Measurements from ENCODE around the gene ZNF24.

The ZNF24 gene

GRCh38 chr18:35352778-35353177 lies 8.6 kb upstream of the ZNF24 start:
- intact Hi-C loops (cut with DNase I; ENCODE audit: low total_unique reads): no loop called here
- no peak for DNase-seq
- TF ChIP-seq CTCF (IDR thresholded peaks at IDR 0.05): no peak

GRCh38 chr18:35352283-35352682 lies 8.1 kb upstream of the ZNF24 start:
- H3K36me3 ChIP-seq: no peaks in the 10 kb centered on the region
- no peak for TF ChIP-seq CTCF (IDR thresholded peaks at IDR 0.05)
- no peaks in the 10 kb centered on the region for H3K27me3 ChIP-seq
- H3K27ac ChIP-seq: no peak overlapping the region
- H3K4me1 ChIP-seq: no peaks in the 10 kb centered on the region
- intact Hi-C loops (cut with DNase I; ENCODE audit: low total_unique reads): no loop called here
- no peak overlapping the region for H3K4me3 ChIP-seq
- peaks cover 0 to 8% (median 0%) of the 10 kb centered on the region in 3 donors for H3K9me3 ChIP-seq
- DNase-seq: no peak

More at GRCh38 chr18:35352778-35353177, 8.6 kb upstream of the ZNF24 start:
- H3K36me3 ChIP-seq: no peaks in the 10 kb centered on the region
- no peak overlapping the region for H3K27ac ChIP-seq
- H3K9me3 ChIP-seq: peaks cover 0 to 8% (median 0%) of the 10 kb centered on the region in 3 donors
- no peaks in the 10 kb centered on the region for H3K27me3 ChIP-seq
- no peak overlapping the region for H3K4me3 ChIP-seq
- H3K4me1 ChIP-seq: no peaks in the 10 kb centered on the region

- intact Hi-C loops (cut with DNase I; ENCODE audit: low total_unique reads): no loop called here
These were observed 3.8 kb upstream of the ZNF24 start for GRCh38 chr18:35348001-35348400.

GRCh38 chr18:35345950-35346349 lies 1.7 kb upstream of the ZNF24 start:
- intact Hi-C loops (cut with DNase I; ENCODE audit: low total_unique reads): loop anchor here (2.0 kb wide), 1 partner anchor 105 kb away; the partner anchor contains the start of gene ZNF397
- no peak overlapping the region for H3K4me3 ChIP-seq
- no peak for TF ChIP-seq CTCF (IDR thresholded peaks at IDR 0.05)
- peak overlapping the region; percentile 99 to 100 for H3K27ac ChIP-seq
- H3K36me3 ChIP-seq: no peaks in the 10 kb centered on the region
- no peak for DNase-seq
- no peaks in the 10 kb centered on the region for H3K27me3 ChIP-seq
- H3K9me3 ChIP-seq: no peaks in the 10 kb centered on the region
- H3K4me1 ChIP-seq: peaks cover 0 to 41% (median 26%) of the 10 kb centered on the region in 4 donors

More at GRCh38 chr18:35348001-35348400, 3.8 kb upstream of the ZNF24 start:
- H3K36me3 ChIP-seq: no peaks in the 10 kb centered on the region
- DNase-seq: no peak
- no peak for TF ChIP-seq CTCF (IDR thresholded peaks at IDR 0.05)
- no peak overlapping the region for H3K4me3 ChIP-seq
- H3K4me1 ChIP-seq: peaks cover 0 to 21% (median 11%) of the 10 kb centered on the region in 4 donors
- H3K27me3 ChIP-seq: no peaks in the 10 kb centered on the region
- H3K27ac ChIP-seq: no peak overlapping the region
- peaks cover 0 to 8% (median 0%) of the 10 kb centered on the region in 3 donors for H3K9me3 ChIP-seq

- no peak overlapping the region for H3K4me3 ChIP-seq
- intact Hi-C loops (cut with DNase I; ENCODE audit: low total_unique reads): loop anchor here (2.0 kb wide), 1 partner anchor 105 kb away; the partner anchor contains the start of gene ZNF397
- peaks cover 0 to 1% (median under 1%) of the 10 kb centered on the region in 3 donors for H3K36me3 ChIP-seq
- H3K27ac ChIP-seq: peak overlapping the region; percentile 99 to 100
- peaks cover 0 to 42% (median 27%) of the 10 kb centered on the region in 4 donors for H3K4me1 ChIP-seq
- DNase-seq: no peak
- TF ChIP-seq CTCF (IDR thresholded peaks at IDR 0.05): no peak
- H3K9me3 ChIP-seq: no peaks in the 10 kb centered on the region
- no peaks in the 10 kb centered on the region for H3K27me3 ChIP-seq
These were observed 1.3 kb upstream of the ZNF24 start for GRCh38 chr18:35345460-35345921.

Measured in tibial artery (tissue), 4 donors.